KOPT-K1 (cell line): ENCODE measurements around the gene NACA.
A peak's percentile ranks its signal among the peaks of the same experiment; 100 is the strongest.
"Not testable (repeated sequence)": the region's sequence is repeated elsewhere in the genome, so short reads cannot be mapped to it uniquely, and the experiment has no call there.

Source experiments
- H3K27ac ChIP-seq: fragments of 200-600 bp; sonication (generic); 2 replicates; pipeline ENCODE4 v1.5.1; 2016; ENCODE audit warnings: antibody characterized with exemption, mild to moderate bottlenecking, low read depth, low read length; ENCODE audit not compliant: poor library complexity, severe bottlenecking
- H3K36me3 ChIP-seq: fragments of 200-600 bp; sonication (generic); 2 replicates; pipeline ENCODE4 v1.5.1; 2017; ENCODE audit warnings: antibody characterized with exemption, mild to moderate bottlenecking, low read length, moderate library complexity; ENCODE audit not compliant: insufficient read depth
- H3K9me3 ChIP-seq: fragments of 200-600 bp; sonication (generic); 2 replicates; pipeline ENCODE4 v1.5.1; 2017; ENCODE audit warnings: antibody characterized with exemption, low read length, mild to moderate bottlenecking; ENCODE audit not compliant: insufficient read depth, poor library complexity, severe bottlenecking

The NACA gene

DNA sequence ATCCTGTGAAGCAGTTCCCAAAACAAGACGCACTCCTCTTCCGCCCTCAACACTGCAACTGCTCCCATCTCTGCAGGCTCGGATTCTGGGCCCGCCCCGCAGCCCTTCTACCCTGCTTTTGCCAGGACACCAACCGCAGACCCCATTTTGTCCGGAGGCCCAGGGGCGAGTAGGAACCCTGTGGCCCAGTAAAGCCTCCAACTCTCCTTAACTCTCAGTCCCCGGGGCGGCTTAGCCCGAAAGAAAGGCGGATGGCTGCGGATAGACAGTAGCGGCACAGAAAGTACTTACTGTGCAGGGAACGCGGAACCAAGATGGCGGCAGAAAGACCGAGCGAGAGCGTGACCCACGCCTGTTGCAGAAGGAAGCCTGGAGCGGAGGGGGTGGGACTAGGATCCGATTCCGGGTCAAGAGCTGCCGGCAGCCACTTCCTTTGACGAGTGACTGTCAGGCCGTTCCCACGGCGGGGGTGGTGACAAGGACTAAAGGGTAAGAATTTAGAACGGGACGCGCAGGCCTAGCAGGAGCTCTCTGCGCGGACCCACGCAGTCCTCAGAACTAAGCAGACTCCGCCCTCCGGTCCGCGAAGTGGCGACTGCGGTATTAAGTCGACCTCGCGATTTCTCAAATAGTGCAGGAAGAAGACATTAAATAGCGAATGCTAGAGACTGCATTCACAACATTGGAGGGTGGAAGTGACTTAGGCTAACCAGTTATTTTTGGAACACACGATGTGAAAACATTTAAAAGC is at the start of gene NACA:
Gene NACA (minus strand): TSS at position 328 of the 751 bp plus-strand sequence. CDS start 778 bp downstream, outside the sequence.
- Histone ChIP-seq H3K27ac (peak within 1 kb of the TSS; percentile 84), H3K9me3 (no peaks in the 10 kb centered on the region), H3K36me3 (peaks cover 70% of the 10 kb centered on the region)

DNA sequence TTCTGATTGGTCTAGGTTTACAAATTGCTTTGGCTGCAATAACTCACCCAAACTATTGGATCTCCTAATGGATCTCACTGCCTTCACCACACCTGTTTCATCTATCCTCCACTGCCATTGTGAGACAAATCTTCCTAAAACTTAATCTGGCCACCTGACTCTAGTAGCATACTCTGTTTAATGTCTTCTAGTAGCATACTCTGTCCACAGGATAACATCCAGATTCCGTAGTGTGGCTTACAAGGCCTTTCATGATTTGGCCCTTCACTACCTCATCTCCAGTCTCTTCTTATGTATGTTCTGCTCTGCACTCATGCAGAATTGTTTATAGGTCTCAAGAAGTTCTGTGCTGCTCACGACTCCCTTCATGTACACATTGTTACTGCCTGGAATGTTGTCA is 48.0 kb upstream of the NACA start:
- H3K36me3 ChIP-seq, result no peaks in the 10 kb centered on the region
- no peak overlapping the region for H3K27ac ChIP-seq
- H3K9me3 ChIP-seq, result no peaks in the 10 kb centered on the region

DNA sequence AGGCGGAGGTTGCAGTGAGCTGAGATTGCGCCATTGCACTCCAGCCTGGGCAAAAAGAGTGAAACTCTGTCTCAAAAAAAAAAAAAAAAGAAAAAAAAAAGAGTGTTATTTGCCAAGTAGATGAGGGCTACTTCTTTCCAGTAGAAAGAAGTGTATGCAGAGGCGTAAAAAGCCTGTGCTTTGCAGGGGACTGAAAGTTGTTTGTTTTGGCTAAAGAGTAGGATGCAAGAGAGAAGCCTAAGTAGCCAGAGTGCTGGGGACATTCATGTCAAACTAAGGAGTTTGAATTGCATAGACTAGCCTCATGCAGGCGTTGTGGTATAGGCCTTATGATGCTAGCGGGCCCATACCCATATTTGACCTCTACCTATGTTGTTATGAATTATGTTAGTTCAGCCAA is 47.5 kb upstream of the NACA start:
- Histone ChIP-seq H3K36me3 (no peaks in the 10 kb centered on the region), H3K27ac (no peak overlapping the region), H3K9me3 (no peaks in the 10 kb centered on the region)

DNA sequence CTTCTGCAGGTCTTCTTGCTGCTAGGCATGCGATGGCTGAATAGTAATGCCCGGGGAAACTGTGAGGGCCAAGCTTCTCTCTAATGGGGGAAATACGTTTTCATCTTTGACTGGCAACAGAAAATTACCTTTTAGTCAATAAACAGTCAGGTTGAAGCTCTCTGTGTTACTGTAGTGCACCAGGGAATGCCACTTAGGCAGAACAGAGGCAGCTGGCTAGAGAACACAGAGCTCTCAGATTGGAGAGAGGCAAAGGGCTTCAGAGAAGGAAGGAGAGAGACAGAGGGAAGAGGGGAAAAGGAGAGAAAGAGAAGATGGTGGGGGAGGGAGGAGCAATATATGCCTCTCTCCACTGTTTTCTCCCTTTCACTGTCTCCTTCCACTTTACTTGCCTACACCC is 44.8 kb upstream of the NACA start:
- Histone ChIP-seq H3K9me3 (no peaks in the 10 kb centered on the region), H3K36me3 (no peaks in the 10 kb centered on the region), H3K27ac (no peak overlapping the region)

DNA sequence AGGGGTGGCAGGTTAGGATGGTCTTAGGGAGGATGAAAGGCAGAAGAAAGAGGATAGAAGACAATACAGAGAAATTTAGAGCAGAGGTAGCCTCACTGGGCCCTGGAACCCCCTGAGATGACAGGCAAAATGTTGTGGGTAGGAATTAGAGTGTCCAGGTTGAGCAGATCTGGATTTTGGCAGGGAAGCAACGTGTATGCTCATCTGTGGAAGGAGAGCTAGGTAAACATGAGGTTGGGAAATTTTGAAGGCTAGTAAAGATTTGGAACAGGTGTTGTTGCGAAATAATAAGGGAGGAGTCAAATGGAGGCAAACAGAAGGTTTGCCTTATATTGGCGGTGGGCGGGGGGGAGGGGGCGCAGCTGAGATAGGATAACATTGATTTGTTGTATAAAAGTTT is 43.3 kb upstream of the NACA start:
- Histone ChIP-seq H3K9me3 (no peaks in the 10 kb centered on the region), H3K36me3 (no peaks in the 10 kb centered on the region), H3K27ac (no peak overlapping the region)

DNA sequence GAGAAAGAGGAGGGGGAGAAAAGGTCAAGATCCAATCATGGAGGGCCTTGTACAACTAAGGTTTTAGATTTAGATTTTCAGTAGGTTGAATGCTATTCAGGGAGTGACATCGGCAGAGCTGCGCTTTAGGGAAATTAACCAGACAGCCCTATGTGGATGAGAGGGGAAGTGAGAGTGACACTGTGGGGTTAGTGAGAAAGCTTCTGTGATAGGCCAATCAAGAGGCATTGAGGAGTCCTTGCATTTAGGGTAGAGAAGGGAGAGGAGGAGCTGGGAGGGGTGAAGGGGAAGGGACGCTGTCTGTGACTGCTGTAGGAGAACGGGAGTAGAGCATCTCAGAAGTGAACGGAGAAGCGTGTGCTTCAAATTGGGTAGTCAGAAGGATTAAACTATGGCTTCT is 41.4 kb upstream of the NACA start:
- no peaks in the 10 kb centered on the region for H3K36me3 ChIP-seq
- no peaks in the 10 kb centered on the region for H3K9me3 ChIP-seq
- H3K27ac ChIP-seq, result no peak overlapping the region

DNA sequence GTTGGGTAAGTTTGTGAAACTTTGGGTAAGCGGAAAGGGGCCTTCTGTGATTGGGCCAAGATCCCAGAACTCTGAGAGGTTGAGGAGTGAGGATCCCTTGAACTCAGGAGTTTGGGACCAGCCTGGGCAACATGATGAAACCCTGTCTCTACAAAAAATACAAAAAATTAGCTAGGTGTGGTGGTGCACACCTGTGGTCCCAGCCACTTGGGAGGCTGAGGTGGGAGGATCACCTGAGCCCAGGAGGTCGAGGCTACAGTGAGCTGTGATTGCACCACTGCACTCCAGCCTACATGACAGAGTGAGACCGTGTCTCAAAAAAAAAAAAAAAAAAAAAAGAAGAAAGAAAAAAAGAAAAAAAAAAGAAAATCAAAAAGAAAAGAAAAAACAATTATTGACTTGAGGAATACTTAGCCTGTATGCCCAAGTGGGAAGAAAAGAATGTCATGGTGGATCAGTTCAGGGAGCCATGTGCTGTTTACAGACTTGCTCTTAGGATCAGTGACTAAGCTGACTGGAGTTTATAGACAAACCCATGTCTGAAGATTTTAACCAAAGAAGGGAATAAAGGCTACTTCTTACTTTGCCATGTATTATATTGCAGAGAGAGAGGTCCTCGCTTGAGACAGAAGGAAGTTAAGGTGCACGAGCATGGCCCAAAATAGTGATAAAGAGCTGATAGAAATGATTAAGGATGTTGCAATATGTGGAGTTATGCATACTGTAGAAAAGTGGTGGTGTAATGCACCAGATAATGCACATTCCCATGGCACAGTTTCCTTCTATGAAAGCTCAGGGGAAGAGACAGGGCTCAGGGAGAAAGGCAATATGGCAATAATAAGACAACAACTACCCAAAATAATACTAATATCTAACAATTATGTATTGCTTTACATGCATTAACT is 38.9 kb upstream of the NACA start:
- Histone ChIP-seq H3K36me3 (no peaks in the 10 kb centered on the region), H3K9me3 (peaks cover under 1% of the 10 kb centered on the region), H3K27ac (no peak overlapping the region)

DNA sequence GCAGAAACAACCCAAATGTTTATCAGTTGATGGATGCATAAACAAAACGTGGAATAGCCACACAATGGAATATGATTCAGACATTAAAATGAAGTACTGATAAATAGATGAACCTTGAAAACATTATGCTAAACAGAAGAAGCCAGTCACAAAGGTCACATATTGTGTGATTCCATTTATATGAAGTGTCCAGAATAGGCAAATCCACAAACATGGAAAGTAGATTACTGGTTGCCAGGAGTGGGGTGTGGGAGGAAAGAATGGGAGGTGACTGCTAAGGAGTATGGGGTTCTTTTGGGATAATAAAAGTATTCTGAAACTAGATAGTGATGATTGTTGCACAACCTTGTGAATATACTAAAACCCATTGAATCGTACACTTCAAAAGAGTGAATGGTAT is 36.7 kb upstream of the NACA start:
- Histone ChIP-seq H3K27ac (no peak overlapping the region), H3K36me3 (no peaks in the 10 kb centered on the region), H3K9me3 (peaks cover 9% of the 10 kb centered on the region)

DNA sequence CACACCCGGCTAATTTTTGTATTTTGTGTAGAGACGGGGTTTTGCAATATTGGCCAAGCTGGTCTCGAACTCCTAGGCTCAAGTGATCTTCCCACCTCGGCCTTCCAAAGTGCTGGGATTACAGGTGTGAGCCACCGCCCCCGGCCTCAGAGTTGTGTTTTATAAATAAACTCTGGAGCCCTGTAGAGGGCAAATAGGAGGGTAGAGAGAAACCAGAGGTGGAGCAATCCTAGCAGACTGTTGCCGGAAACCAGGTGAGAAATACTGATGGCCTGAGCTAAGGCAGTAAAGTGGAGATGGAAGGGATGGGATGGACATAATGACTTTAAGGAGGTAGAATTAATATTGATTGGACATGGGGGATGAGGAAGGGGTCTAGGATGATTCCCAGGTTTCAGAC is 35.4 kb upstream of the NACA start:
- peaks cover 9% of the 10 kb centered on the region for H3K9me3 ChIP-seq
- no peak overlapping the region for H3K27ac ChIP-seq
- H3K36me3 ChIP-seq, result no peaks in the 10 kb centered on the region

DNA sequence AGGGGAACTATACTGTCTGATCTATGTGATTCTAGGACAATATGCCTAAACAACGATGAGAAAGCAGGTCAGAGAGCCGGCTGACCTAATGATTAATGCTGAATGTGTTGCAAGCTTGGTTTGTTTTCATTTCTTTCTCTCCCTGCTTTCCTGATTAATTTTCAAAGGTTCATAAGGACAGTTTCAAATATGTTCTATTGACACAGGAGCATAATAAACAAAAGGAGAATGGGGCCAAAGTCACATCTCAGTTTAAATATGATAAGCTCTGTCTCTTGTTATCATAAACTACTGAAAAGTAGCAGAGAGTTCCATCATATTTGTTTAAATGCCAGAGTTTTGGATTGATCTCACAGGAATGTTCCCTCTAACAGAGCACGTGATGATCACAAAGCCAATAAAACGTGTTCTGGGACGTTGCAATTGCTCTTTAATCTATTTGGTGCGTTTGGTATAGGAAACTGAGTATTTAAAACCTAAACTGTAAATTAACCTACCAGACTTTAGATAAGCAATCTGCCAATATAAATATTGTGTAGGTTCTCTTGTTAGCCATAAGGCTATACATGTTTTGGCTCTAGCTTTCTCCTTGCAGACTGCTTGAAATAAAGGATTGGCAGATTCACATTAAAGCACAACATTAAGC is 34.3 kb upstream of the NACA start:
- no peak overlapping the region for H3K27ac ChIP-seq
- H3K9me3 ChIP-seq, result peaks cover 9% of the 10 kb centered on the region
- no peaks in the 10 kb centered on the region for H3K36me3 ChIP-seq

DNA sequence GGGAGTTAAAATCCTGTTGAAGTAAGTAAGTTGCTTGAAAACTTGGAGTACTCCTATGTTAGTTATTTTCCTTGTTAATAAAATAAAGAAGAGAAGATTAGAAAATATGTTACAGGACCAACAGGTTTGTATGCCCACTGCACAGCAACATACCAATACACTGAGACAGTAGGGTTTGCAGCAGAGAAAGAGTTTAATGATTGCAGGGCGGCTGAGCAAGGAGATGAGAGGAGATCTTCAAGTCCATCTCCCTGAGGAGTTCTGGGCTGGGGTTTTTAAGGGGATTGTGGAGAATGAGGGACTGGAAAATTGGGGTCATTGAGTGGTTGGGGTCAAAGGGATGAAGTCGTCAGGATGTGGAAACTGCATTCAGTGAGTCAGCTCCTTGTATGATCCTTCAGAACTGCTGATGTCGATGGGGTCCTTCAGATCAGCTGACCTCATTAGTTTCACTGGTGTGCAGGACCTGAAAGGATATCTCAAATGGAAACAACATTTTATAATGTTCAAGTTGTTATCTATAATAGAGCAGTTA is 33.7 kb upstream of the NACA start:
- Histone ChIP-seq H3K9me3 (peaks cover 9% of the 10 kb centered on the region), H3K36me3 (no peaks in the 10 kb centered on the region), H3K27ac (no peak overlapping the region)

DNA sequence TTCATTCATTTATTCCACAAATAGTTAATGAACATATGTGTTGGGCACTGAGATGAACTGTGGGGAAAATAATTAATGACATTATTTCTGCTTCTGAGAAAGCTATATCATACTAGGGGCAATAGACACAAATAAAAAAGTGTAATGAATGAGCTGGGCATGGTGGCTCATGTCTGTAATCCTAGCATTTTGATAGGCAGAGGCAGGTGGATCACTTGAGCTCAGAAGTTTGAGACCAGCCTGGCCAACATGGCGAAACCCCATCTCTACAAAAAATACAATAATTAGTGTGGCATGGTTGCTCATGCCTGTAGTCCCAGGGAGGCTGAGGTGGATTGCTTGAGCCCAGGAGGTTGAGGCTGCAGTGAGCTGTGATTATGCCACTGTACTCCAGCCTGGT is 32.9 kb upstream of the NACA start:
- H3K9me3 ChIP-seq, H3K27ac ChIP-seq: not testable (repeated sequence)

DNA sequence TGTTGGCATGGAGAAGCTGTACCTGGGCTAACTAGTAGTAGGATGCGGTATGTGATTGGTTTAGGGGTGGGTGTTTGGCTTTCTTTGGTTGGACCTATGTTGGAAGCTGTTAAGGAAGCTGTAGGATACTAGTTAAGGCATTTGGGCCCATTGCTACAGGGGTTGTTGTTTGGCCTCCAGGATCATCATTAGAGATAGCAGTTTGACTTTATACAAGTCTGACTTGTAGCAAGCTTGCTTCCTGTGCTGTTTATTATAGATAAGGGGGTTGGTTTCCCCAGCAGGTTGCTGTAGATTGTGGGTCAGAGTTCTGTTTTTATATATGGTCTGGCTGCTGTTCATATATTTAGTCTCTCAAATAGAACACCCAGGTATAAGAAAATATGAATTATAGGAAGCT is 28.5 kb upstream of the NACA start:
- H3K36me3 ChIP-seq, result peaks cover 21% of the 10 kb centered on the region
- no peak overlapping the region for H3K27ac ChIP-seq
- peaks cover 4% of the 10 kb centered on the region for H3K9me3 ChIP-seq

More for the DNA sequence above, 32.9 kb upstream of the NACA start:
- not testable (repeated sequence) for H3K36me3 ChIP-seq

DNA sequence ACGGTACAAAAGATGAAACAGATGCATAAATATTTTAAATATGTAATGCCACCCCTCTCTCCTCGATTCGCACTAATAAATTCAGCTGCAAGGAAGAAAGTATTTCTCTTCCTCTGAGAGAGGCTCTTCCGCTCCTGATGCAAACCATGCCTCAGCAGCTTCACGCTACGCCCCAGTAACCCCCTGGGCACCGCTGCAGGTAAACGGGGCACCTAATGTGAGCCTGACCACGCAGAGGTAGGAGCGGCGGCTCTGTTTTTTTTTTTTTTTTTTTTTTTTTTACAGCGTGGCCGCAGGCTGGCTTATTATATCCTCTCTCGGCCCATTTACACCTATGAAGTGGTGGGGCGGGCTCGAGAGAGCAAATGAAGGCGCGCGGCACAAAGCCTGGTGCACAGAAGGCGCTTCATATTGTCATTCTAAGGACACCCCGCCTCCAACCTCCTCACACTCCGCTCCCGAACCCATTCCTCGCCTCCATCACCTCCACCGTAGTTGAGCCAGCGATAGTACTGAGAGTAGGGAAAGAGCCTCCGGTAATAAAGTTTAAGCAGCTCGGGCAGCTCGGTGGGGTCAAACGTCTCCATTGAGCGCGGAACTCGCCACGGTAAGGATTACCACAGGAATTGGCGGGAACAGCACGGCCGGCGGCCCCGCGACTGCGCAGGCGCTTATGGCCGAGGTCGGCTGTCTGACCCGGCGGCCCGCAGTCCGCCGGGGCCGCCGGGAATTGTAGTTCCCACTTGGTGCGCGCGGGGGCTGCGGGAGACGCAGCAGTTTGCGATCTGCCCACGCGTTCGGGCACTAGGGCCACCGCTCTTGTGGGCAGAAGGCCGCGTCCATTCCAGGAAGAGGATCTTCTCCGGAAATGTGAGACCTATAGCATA is 26.9 kb upstream of the NACA start, which contains the start of gene PRIM1:
Gene PRIM1 (minus strand): TSS at position 612 of the 887 bp plus-strand sequence. CDS start 25 bp downstream, at position 587.
- H3K27ac ChIP-seq, result peak within 1 kb of the TSS; percentile 89

More for the DNA sequence above, 26.9 kb upstream of the NACA start, which contains the start of gene PRIM1:
- Histone ChIP-seq H3K9me3 (no peaks in the 10 kb centered on the region), H3K36me3 (peaks cover 36% of the 10 kb centered on the region)
